ENCODE data around the gene ARHGEF10L.

The ARHGEF10L gene

DNA sequence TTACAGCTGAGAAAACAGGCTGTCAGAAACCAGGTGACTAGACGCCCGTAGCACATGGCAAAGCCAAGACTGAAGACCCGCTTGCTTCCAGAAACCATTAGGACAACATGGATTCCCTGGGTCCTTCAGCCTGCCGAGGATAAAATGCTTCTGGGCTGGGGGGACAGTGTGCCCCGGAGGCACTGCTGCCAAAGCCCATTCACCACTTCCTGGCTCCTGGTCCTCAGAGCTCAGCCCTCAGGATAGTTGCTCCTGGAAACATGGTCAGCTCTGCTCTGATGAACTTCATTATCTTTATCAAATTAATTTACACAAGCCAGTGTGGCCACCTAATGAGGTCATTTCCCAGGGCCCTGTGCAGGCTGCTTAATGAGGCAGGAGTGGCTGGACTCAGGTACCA is 174.5 kb downstream of the ARHGEF10L start:
- DNase-seq: no peak

DNA sequence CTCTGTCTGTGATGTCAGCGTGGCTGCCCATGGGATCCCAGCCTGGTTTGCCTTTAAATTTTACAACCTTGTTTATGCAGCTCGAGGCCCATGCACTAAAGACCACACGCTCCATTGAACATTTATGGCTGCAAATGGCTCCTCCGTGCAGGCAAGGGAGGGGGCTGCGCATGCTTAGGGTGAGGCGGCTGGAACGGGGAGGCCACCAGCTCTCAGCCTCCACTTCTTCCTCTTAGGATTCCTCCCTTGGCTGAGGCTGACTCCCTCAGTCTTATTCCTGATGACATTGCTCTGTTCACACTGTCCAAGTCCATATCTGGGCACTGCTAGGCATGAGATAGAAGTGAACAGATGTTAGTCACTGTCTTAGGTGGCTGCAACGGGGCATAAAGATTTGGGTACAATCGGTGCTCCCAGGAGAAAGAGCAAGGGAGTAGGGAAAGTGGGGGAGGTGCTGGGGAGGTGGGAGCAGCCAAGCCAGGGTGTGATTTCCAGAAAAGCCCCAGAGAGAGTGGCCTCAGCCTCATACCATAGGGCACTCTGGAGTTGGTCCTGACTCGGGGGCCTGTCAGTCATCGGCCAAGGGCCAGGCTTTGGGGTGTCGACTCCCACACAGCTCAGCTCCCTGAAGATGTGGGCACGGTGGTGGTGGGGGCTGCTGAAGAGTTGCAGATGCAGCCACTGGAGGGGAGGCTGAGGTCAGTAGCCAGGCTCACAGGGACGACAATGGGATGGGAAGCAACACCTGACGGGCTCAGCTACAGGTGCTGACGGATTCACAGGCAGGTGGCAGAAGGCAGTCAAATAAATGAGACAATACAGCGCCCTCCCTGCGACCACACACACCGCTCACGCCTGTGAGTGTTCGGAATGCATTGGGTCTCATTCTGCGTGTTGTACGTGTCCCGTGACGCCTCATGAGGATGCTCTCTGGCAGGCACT is 178.4 kb downstream of the ARHGEF10L start:
- DNase-seq: no peak

- DNase-seq: peak; percentile 7
These were observed 180.4 kb downstream of the ARHGEF10L start for GRCh38 chr1:17719874-17720273.

GRCh38 chr1:17721444-17721843 is 181.9 kb downstream of the ARHGEF10L start:
- no peak for DNase-seq

DNA sequence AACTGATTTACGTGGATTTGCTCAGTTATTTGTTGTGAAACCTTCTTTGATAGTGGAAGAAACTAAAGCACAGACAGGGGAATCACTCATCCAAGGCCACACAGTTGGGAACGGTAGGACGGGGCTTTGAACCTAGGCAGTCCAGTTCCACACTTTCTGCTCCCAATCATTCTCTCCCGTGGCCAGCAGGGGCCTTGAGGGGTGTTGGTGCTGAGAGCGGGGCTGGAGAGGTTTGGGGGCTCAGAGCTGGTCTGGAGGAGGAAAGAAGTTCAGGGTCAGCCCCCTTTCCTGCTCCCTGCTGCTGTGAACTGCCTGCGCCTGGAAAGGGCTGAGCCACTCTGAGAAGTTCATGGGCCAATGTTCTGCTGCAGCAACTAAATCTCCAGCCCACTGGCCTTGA is 184.2 kb downstream of the ARHGEF10L start:
- DNase-seq: no peak

DNA sequence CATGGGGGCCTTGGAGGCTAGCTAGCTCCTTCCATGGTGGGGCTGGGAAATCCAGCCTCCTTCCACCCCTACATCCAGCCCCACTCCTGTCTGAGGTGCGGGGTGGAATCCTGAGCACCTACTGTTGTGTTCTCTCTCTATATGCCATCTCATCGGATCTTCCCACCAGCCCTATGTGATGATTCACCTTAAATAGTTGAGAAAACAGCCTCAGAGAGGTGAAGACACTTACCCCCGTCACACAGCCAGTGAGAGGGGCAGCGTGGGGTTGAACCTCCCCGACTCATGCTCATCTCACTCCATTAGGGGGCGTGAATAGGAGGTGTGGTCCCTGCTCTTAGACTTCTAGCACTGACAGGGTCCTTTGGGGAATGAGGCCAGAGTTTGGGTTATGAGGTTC is 184.7 kb downstream of the ARHGEF10L start:
- no peak for DNase-seq

- DNase-seq: no peak
These were observed 185.7 kb downstream of the ARHGEF10L start for GRCh38 chr1:17725084-17725719.

- DNase-seq: no peak
These were observed 186.5 kb downstream of the ARHGEF10L start for GRCh38 chr1:17725811-17726582.

DNA sequence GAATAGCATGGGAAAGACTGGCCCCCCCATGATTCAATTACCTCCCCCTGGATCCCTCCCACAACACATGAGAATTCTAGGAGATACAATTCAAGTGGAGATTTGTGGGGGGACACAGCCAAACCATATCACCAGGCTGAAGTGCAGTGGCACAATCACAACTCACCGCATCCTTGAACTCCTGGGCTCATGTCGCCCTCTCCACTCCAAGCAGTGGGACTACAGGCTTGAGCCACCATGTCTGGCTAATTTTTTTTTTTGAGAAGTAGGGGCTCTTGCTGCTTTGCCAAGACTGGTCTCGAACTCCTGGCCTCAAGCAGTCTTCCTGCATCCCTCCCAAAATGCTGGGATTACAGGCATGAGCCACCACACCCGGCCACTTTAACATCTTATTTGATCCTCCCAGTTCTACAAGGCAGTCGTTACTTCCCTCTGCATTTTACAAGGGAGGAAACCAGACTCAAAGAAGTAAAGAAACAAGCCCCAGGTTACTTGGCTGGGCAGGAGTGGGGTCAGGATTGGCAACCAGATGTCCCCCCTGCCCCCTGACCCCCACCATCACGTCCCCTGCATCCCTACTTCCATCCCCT is 188.7 kb downstream of the ARHGEF10L start:
- DNase-seq: no peak

DNA sequence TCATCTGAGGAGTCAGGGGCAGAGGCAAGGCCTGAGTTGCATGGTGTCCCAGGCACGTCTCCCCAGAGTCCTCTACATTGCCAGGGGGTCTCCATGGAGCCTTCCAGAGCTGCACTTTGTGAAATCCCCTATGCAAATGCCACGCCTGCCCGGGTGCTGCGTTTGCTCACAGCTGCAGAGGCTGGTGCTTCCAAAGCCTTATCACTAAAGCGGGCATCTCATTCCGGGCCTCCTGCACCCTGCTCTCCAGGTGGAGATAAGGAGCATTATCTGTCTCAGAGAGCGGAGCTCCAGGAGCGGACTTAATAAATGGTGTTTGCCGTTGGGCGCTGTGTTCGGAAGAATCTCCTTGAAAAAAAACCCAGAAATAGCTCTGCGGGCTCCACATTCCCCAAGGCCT is 189.8 kb downstream of the ARHGEF10L start:
- DNase-seq: no peak

- DNase-seq: no peak
These were observed 190.4 kb downstream of the ARHGEF10L start for GRCh38 chr1:17729909-17730308.

DNA sequence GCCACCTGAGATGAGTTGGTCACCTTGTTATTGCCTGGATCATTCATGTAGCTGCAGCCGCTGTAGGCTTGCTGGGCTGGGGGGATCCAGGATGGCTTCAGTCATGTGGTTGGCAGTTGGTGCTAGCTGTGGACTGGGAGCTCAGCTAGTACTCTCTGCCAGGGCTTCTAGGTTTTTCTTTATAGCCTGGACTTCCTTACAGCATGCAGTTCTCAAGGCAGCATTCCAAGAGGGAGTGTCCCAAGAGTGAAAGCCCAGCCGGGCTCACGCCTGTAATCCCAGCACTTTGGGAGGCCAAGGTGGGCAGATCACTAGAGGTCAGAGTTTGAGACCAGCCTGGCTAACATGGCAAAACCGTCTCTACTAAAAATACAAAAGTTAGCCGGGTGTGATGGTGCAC is 192.0 kb downstream of the ARHGEF10L start:
- DNase-seq: no peak

GRCh38 chr1:17732475-17732874 is 193.0 kb downstream of the ARHGEF10L start:
- peak; percentile 27 for DNase-seq

- no peak for DNase-seq
These were observed 194.2 kb downstream of the ARHGEF10L start for GRCh38 chr1:17733661-17734060.

- DNase-seq: no peak
These were observed 195.1 kb downstream of the ARHGEF10L start for GRCh38 chr1:17734609-17735008.

- no peak for DNase-seq
These were observed 195.8 kb downstream of the ARHGEF10L start for GRCh38 chr1:17735348-17735747.

GRCh38 chr1:17735793-17736192 is 196.3 kb downstream of the ARHGEF10L start:
- no peak for DNase-seq

GRCh38 chr1:17736625-17737024 is 197.1 kb downstream of the ARHGEF10L start:
- no peak for DNase-seq

DNA sequence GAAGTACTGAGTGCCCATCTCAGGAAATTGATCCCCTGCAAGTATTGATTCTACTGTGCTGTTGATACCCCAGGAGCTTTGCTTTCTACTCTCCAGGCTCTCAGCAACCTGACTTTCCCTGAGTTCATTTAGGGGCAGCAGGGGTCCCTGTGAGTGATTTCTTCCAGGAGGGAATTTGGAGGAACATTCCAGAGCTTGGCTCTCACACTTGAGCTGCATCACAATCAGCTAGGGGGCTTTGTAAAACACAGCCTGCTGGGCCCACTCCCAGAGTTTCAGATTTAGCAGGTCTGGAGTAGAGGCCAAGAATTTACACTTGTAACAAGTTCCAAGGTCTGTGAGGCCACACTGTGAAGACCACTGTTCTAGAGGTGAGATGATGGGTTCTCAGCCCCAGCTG is 199.6 kb downstream of the ARHGEF10L start:
- no peak for DNase-seq

DNA sequence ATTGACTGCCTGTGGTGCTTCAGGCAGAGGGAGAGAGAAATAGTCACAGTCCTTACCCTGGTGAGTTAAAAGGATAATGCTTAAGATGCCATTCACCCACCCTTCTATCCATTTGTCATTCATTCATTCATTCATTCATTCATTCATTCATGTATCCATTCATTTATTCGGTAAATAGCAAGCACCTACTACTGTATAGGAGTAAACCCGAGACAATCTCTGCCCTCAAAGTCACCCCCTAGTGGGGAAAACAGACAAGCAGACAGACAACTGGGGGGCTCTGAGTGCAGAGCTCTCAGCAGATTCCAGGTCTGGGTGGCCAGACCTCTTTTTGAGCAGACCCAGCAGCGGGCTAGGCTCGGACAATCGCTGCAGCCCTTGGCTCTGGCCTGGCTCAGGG is 201.6 kb downstream of the ARHGEF10L start:
- no peak for DNase-seq

GRCh38 chr1:17742583-17742982 is 203.1 kb downstream of the ARHGEF10L start:
- peak; percentile 26 for DNase-seq

DNA sequence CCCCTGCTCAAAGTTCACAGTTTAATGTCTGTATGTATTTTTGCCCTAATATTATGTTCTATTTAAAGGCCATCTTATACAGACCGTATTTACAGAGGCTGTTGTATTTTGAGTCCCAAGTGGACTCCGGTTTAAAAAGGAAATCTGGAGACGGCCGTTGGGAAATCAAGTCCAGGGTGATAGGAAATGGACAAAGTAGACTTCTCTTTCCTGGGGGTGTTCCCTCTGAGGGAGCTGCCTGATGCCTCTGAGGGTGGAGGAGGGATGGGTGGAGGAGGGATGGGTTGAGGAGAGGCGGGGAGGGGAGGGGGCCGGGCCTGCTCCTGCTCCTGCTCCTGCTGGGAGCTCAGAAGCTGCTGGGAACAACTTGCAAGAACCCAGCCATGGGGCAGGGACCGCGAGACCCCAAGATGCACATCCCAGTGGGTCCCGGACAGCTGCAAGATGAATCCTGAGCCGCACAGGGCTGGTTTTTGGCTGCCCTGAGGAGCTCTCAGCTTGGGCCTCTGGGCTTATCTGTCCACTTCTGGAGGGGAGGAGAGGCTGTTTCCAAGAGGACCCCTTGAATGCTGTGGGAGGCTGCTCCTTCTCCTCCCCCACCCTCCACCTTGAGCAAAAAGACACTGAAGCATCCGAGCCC is 203.6 kb downstream of the ARHGEF10L start:
- DNase-seq: no peak

Data from fibroblast of skin of scalp (primary cell).